Measurements from ENCODE around the gene SLC39A11.

DNA sequence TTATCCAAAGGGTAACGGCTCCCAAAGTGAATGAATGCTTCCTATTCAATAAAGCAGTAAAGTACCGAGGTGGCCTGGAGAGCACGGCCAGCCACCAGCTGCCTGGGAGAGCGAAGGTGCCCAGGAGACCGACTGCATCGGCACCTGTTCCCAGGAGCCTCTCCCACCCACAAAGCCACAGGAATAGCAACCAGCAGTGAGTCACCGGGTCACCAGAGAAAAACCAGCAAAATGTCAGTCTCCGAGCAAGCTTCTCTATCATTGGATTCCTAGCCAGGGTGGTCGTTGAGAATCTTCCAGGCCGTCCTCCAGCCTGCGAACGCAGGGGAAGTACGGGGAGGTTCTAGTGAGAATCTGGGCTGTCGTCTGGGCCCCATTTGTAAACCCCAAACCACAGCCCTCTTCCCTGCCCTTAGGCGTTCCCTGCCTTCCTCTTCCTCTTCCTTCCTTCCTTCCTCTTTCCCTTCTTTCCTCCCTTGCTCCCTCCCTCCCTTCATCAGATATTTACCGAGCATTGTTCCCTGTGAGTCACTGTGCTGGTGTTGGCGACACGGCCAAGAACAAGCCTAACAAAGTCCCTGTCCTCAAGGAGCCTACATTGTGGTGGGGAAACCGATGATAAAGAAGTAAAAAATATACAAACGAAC, 114.6 kb downstream of the SLC39A11 start:
- TF ChIP-seq MXI1 (conservative IDR thresholded peaks at IDR 0.05; ENCODE audit: poor library complexity, severe bottlenecking) (no peak), RAD21 (conservative IDR thresholded peaks at IDR 0.05) (no peak), POLR2AphosphoS5 (IDR thresholded peaks at IDR 0.05) (no peak), EZH2 (IDR thresholded peaks at IDR 0.05; ENCODE audit: borderline replicate concordance, insufficient read depth, low read length, poor library complexity, severe bottlenecking) (no peak), EP300 (conservative IDR thresholded peaks at IDR 0.05; ENCODE audit: poor library complexity, severe bottlenecking) (no peak), TAF1 (IDR thresholded peaks at IDR 0.05; ENCODE audit: low read depth) (no peak)
- TF ChIP-seq, protein P1, sequence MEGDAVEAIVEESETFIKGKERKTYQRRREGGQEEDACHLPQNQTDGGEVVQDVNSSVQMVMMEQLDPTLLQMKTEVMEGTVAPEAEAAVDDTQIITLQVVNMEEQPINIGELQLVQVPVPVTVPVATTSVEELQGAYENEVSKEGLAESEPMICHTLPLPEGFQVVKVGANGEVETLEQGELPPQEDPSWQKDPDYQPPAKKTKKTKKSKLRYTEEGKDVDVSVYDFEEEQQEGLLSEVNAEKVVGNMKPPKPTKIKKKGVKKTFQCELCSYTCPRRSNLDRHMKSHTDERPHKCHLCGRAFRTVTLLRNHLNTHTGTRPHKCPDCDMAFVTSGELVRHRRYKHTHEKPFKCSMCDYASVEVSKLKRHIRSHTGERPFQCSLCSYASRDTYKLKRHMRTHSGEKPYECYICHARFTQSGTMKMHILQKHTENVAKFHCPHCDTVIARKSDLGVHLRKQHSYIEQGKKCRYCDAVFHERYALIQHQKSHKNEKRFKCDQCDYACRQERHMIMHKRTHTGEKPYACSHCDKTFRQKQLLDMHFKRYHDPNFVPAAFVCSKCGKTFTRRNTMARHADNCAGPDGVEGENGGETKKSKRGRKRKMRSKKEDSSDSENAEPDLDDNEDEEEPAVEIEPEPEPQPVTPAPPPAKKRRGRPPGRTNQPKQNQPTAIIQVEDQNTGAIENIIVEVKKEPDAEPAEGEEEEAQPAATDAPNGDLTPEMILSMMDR (IDR thresholded peaks at IDR 0.05; ENCODE audit: poor library complexity, severe bottlenecking) = no peak
